Measurements from ENCODE around the gene CFAP141.

CFAP141 gene

GRCh38 chr1:154170547-154171222 lies 35.4 kb downstream of the CFAP141 start:
- no peak overlapping the region for H3K4me3 ChIP-seq (ENCODE audit: insufficient read length, low read depth)
- no peaks in the 10 kb centered on the region for H3K9me3 ChIP-seq (ENCODE audit: insufficient read depth, low read length)
- DNase-seq (ENCODE audit: low read depth, low spot score): no peak
- H3K9ac ChIP-seq (ENCODE audit: insufficient read length, low read depth): no peak overlapping the region
- H3K27me3 ChIP-seq (ENCODE audit: insufficient read depth, insufficient read length): no peaks in the 10 kb centered on the region
- peaks cover 92% of the 10 kb centered on the region for H3K36me3 ChIP-seq (ENCODE audit: insufficient read depth, insufficient read length, low read length)
- TF ChIP-seq SUZ12 (IDR thresholded peaks at IDR 0.05; ENCODE audit: extremely low read depth, insufficient read depth, insufficient read length): no peak
- H3K4me1 ChIP-seq (ENCODE audit: insufficient read depth, insufficient read length): no peaks in the 10 kb centered on the region

DNA sequence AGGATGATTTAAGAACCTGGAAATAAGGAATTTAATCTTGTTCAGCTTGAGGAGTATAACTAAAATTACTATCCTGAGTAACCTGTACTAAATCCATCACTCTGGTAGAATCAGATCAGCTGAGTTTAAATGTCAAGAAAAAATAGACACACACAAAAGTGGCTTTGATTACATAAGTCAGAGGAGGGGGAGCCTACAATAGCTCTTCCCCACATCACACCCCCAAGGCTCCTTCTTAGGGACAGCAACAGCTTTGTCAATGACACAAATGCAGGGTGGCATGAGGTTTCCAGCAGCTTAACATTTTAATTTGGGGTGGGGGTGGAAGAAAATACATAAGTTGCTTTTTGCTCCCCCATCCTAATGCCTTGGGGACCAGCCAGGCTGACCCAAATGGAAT lies 38.7 kb downstream of the CFAP141 start:
- H3K9me3 ChIP-seq (ENCODE audit: insufficient read depth, low read length): no peaks in the 10 kb centered on the region
- no peaks in the 10 kb centered on the region for H3K27me3 ChIP-seq (ENCODE audit: insufficient read depth, insufficient read length)
- DNase-seq (ENCODE audit: low read depth, low spot score): no peak
- TF ChIP-seq SUZ12 (IDR thresholded peaks at IDR 0.05; ENCODE audit: extremely low read depth, insufficient read depth, insufficient read length) (no peak), YY1 (IDR thresholded peaks at IDR 0.05; ENCODE audit: insufficient read depth, insufficient read length) (no peak), ZNF274 (IDR thresholded peaks at IDR 0.05; ENCODE audit: low read depth, low read length) (no peak)
- no peaks in the 10 kb centered on the region for H3K4me1 ChIP-seq (ENCODE audit: insufficient read depth, insufficient read length)
- H3K36me3 ChIP-seq (ENCODE audit: insufficient read depth, insufficient read length, low read length): peaks cover 99% of the 10 kb centered on the region
- H3K9ac ChIP-seq (ENCODE audit: insufficient read length, low read depth): no peak overlapping the region
- no peak overlapping the region for H3K4me3 ChIP-seq (ENCODE audit: insufficient read length, low read depth)

DNA sequence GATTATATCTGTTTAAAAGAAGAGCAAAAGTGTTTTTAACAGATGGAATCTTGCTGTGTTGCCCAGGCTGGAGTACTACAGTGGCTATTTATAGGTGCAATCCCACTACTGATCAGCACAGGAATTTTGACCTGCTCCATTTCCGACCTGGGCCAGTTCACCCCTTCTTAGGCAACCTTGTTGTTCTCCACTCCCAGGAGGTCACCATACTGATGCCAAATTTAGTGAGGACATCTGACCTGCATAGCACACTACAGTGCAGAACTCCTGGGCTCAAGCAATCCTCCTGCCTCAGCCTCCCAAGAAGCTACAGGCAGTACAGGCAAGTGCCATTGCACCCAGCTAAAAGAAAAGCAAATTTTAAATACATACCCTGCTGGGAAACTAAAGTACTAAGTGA lies 39.9 kb downstream of the CFAP141 start:
- peaks cover 96% of the 10 kb centered on the region for H3K36me3 ChIP-seq (ENCODE audit: insufficient read depth, insufficient read length, low read length)
- H3K27me3 ChIP-seq (ENCODE audit: insufficient read depth, insufficient read length): no peaks in the 10 kb centered on the region
- no peaks in the 10 kb centered on the region for H3K4me1 ChIP-seq (ENCODE audit: insufficient read depth, insufficient read length)
- DNase-seq (ENCODE audit: low read depth, low spot score): no peak
- H3K9me3 ChIP-seq (ENCODE audit: insufficient read depth, low read length): peaks cover 5% of the 10 kb centered on the region; the same call in 1 of the 2 replicates
- H3K4me3 ChIP-seq (ENCODE audit: insufficient read length, low read depth): no peak overlapping the region
- no peak overlapping the region for H3K9ac ChIP-seq (ENCODE audit: insufficient read length, low read depth)
- TF ChIP-seq YY1 (IDR thresholded peaks at IDR 0.05; ENCODE audit: insufficient read depth, insufficient read length) (no peak), ZNF274 (IDR thresholded peaks at IDR 0.05; ENCODE audit: low read depth, low read length) (no peak), SUZ12 (IDR thresholded peaks at IDR 0.05; ENCODE audit: extremely low read depth, insufficient read depth, insufficient read length) (no peak)

DNA sequence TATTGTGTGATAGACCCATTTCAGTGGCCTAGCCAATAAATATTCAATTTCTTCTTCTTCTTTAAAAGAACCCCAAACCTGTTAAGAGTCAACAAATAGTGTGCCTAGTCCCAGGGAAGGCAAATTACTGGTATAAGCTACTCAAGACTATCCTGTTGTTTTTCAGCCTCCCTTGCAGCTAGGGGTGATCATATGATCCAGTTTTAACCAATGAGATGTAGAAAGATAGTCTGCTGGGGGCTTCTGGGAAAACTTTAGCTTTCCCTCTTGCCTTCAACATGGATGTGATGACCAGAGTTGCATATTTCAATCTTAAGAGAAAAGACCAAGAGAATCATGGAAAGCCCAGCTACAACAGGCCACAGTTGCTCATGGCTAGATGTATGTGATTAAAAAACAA lies 46.6 kb downstream of the CFAP141 start:
- no peak for DNase-seq (ENCODE audit: low read depth, low spot score)
- peaks cover 2% of the 10 kb centered on the region for H3K4me1 ChIP-seq (ENCODE audit: insufficient read depth, insufficient read length)
- no peak overlapping the region for H3K9ac ChIP-seq (ENCODE audit: insufficient read length, low read depth)
- no peak for TF ChIP-seq YY1 (IDR thresholded peaks at IDR 0.05; ENCODE audit: insufficient read depth, insufficient read length)
- no peak for TF ChIP-seq ZNF274 (IDR thresholded peaks at IDR 0.05; ENCODE audit: low read depth, low read length)
- TF ChIP-seq SUZ12 (IDR thresholded peaks at IDR 0.05; ENCODE audit: extremely low read depth, insufficient read depth, insufficient read length): no peak
- peaks cover 85% of the 10 kb centered on the region for H3K36me3 ChIP-seq (ENCODE audit: insufficient read depth, insufficient read length, low read length)
- no peak overlapping the region for H3K4me3 ChIP-seq (ENCODE audit: insufficient read length, low read depth)
- no peaks in the 10 kb centered on the region for H3K27me3 ChIP-seq (ENCODE audit: insufficient read depth, insufficient read length)
- H3K9me3 ChIP-seq (ENCODE audit: insufficient read depth, low read length): peaks cover 22% of the 10 kb centered on the region

GRCh38 chr1:154158307-154159125 lies 47.6 kb downstream of the CFAP141 start:
- TF ChIP-seq YY1 (IDR thresholded peaks at IDR 0.05; ENCODE audit: insufficient read depth, insufficient read length): no peak
- no peak for TF ChIP-seq ZNF274 (IDR thresholded peaks at IDR 0.05; ENCODE audit: low read depth, low read length)
- TF ChIP-seq SUZ12 (IDR thresholded peaks at IDR 0.05; ENCODE audit: extremely low read depth, insufficient read depth, insufficient read length): no peak
- peaks cover 22% of the 10 kb centered on the region for H3K9me3 ChIP-seq (ENCODE audit: insufficient read depth, low read length)
- no peaks in the 10 kb centered on the region for H3K27me3 ChIP-seq (ENCODE audit: insufficient read depth, insufficient read length)
- H3K9ac ChIP-seq (ENCODE audit: insufficient read length, low read depth): no peak overlapping the region
- H3K4me3 ChIP-seq (ENCODE audit: insufficient read length, low read depth): no peak overlapping the region
- H3K4me1 ChIP-seq (ENCODE audit: insufficient read depth, insufficient read length): peaks cover 4% of the 10 kb centered on the region
- peaks cover 80% of the 10 kb centered on the region for H3K36me3 ChIP-seq (ENCODE audit: insufficient read depth, insufficient read length, low read length)
- DNase-seq (ENCODE audit: low read depth, low spot score): no peak

DNA sequence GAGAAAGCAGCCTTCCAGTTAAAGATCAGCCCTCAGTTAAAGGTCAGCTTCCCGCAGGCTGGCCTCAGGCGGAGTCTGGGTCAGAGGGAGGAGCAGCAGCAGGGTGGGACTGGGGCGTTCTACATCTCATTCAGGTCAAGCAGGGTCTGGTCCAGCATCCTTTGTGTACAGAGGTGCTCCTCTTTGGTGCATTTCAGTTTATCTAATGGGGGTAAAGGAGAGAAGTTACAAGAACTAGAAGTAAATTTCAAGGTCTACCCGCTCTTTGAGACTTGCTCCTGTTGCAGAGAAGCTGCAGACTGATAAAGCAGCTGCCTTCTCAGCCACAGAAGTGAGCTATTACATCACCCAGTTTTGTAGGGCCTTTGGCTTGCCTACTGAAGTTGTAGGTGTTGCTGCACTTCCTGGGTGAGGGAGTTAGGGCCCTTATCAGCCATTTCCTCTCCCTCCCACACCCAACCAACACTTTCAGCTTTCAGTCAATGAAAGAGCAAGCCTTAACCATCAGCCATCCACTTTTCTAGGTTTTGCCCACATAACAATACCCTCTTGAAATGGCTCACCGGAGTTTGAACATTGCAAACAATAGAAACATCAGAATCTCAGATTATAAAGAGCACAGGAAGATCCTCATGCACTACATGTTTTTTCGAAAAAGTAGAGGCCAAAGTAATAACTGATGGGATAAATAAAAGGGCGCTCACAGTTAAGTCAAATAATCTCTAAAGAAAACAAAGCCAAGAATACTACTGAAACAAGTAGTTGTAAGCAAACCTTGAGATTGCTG lies 48.4 kb downstream of the CFAP141 start:
- peaks cover 72% of the 10 kb centered on the region for H3K36me3 ChIP-seq (ENCODE audit: insufficient read depth, insufficient read length, low read length)
- peak overlapping the region; percentile 12 for H3K9ac ChIP-seq (ENCODE audit: insufficient read length, low read depth)
- no peak for TF ChIP-seq SUZ12 (IDR thresholded peaks at IDR 0.05; ENCODE audit: extremely low read depth, insufficient read depth, insufficient read length)
- TF ChIP-seq YY1 (IDR thresholded peaks at IDR 0.05; ENCODE audit: insufficient read depth, insufficient read length): no peak
- no peak for TF ChIP-seq ZNF274 (IDR thresholded peaks at IDR 0.05; ENCODE audit: low read depth, low read length)
- H3K9me3 ChIP-seq (ENCODE audit: insufficient read depth, low read length): peaks cover 22% of the 10 kb centered on the region
- no peak for DNase-seq (ENCODE audit: low read depth, low spot score)
- no peaks in the 10 kb centered on the region for H3K27me3 ChIP-seq (ENCODE audit: insufficient read depth, insufficient read length)
- no peak overlapping the region for H3K4me3 ChIP-seq (ENCODE audit: insufficient read length, low read depth)
- H3K4me1 ChIP-seq (ENCODE audit: insufficient read depth, insufficient read length): peaks cover 4% of the 10 kb centered on the region

DNA sequence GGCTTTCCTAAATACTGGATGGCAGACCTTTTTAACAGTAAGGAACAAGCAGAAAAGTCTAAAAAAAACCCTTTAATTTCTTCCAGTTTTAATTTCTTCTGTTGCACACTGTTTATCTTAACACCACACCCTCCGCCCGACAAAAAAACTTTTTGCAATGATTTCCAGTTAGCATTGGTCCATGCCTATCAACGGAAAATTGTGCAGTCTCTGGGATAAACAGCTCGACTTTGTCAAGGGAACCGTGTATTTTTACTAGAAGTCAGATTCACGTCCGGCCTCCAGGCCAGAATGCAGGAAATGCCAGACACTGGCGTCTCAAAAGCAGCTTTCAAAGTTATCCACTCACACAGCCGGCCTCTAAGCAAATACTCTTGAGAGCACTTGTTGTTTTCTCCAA lies 50.9 kb downstream of the CFAP141 start:
- Histone ChIP-seq H3K9ac (ENCODE audit: insufficient read length, low read depth) (no peak overlapping the region), H3K36me3 (ENCODE audit: insufficient read depth, insufficient read length, low read length) (peaks cover 50% of the 10 kb centered on the region)
- no peak for DNase-seq (ENCODE audit: low read depth, low spot score)

More for the DNA sequence above, 50.9 kb downstream of the CFAP141 start:
- H3K4me3 ChIP-seq (ENCODE audit: insufficient read length, low read depth): no peak overlapping the region
- H3K27me3 ChIP-seq (ENCODE audit: insufficient read depth, insufficient read length): no peaks in the 10 kb centered on the region
- H3K9me3 ChIP-seq (ENCODE audit: insufficient read depth, low read length): peaks cover 10% of the 10 kb centered on the region
- TF ChIP-seq SUZ12 (IDR thresholded peaks at IDR 0.05; ENCODE audit: extremely low read depth, insufficient read depth, insufficient read length) (no peak), YY1 (IDR thresholded peaks at IDR 0.05; ENCODE audit: insufficient read depth, insufficient read length) (no peak), ZNF274 (IDR thresholded peaks at IDR 0.05; ENCODE audit: low read depth, low read length) (no peak)
- H3K4me1 ChIP-seq (ENCODE audit: insufficient read depth, insufficient read length): peaks cover 4% of the 10 kb centered on the region
